Cardiac septum (tissue), 1 donor: ENCODE measurements around the gene RGPD3. TPM values are rescaled to one million over a fixed set of nuclear protein-coding genes. Genes with fewer than 3 reads are reported as not detected.
"Not testable (repeated sequence)": the region's sequence is repeated elsewhere in the genome, so short reads cannot be mapped to it uniquely, and the experiment has no call there.

Experiments
- DNase-seq: peaks from one replicate; pipeline ENCODE4 v3.0.0-alpha.2; 2020; ENCODE audit warnings: low spot score
- intact Hi-C: fragments of 100-400 bp; cut with DNase I; formaldehyde crosslinking; loops from one replicate; pipeline ENCODE4 v1.14.0; 2022
- total RNA-seq: library from RNA; stranded (reverse); fragmentation: NEBNext Ultra II Directional; extraction: Animal tissue kit (Norgen Biotek cat#: 25700); gene quantifications from one replicate; pipeline ENCODE4 v1.2.1, GENCODE V29; 2021
- donor health status: DM: no; HTN: no; CAD: no.

RGPD3 gene
- total RNA-seq, 1 donor from 2014 or later: 0.08 TPM

DNA sequence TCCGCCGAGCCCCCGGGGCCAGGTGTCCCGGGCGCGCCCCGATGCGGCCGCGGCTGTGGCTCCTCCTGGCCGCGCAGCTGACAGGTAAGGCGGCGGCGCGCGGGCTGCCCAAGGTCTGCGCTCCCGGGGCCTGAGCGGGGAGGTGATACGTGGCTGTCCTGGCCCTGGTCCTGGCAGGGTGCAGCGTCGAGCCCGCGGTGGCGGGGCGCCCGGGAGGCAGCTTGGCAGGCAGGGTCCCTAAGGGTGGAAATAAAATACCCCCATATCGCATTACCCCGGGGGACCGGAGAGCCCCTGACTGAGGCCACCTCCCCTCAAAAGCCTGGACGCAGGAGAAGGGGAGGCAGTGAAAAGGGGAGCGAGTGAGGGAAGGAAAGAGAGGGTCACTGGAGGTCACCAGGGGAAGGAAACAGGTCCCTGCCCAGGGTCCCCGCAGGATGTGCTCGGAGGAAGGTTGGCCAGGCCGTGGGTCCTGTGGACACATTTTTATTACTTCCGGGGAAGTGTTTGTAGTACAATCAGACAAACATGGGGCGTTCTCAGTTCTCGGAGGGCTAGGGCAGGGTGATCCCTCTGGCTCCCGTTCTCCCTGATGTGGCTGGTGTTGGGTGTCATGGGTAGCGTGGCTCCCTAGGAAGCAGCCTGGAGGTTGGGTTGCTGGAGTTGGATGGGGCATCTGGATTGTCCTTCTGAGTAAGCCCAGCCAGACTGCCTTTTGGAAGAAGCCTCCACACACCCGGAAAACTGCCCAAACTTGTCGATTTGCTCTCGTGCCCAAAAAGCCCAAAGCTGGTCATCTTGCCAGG is 19.4 kb upstream of the RGPD3 start:
- DNase-seq, intact Hi-C loops: not testable (repeated sequence)

DNA sequence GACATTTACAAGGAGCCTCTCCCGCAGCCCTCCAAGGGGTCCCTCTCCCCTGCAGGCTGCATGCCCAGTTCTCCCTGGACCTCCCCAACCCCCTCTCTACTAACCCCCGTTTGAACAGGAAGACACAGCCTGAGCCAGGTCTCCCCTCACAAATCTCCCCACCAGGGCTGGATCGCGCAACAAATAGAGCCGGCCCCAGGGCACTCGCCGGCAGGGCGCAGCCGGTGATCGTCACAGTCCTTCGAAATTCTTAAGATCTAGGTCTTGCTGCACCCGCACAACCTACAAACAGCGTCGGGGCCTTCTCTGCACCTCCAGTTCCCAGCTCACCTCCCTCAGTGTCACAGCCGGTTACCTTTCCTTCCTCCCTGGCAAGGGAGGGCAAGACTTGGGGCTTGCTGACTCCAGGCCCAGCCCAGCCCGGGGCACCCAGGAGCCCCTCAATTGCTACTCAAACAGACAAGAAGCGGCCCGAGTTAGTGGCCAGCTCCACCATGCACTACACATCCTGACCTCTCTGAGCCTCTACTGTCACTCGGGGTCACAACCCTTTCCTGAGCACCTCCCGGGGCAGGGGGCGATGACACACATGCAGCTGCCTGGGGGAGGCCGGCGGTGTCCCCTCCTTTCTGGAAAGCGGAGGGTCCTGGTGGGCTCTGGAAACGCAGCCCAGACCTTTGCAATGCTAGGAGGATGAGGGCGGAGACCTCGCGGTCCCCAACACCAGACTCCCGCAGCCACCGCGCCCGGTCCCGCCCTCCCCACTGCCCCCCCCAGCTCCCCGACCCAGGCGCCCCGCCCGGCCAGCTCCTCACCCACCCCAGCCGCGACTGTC is 18.6 kb upstream of the RGPD3 start, which contains the start of gene CD8B2:
TSS of gene CD8B2 (plus strand) at position 814 of the 835 bp plus-strand sequence. CDS start 63 bp downstream, outside the sequence.
- DNase-seq, intact Hi-C loops: not testable (repeated sequence)

DNA sequence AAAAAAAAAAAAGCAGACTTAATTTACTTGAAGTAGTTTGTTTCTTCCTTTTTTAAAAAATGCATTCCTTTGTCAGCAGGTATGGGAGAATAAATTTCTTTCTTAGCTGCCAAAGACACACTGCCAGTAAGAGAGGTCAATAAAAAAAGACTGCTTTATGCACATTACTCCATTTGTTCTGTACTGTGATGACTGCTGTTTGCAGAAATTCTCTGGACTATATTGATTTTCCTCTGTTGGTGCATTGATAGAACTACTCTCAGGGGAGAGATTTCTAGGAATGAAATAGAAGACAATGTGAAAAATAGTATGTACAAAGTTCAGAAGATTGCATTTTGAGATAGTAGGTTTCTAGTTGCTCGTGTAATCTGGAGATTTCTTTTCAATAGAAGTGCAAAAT is 11.3 kb upstream of the RGPD3 start:
- DNase-seq, intact Hi-C loops: not testable (repeated sequence)

DNA sequence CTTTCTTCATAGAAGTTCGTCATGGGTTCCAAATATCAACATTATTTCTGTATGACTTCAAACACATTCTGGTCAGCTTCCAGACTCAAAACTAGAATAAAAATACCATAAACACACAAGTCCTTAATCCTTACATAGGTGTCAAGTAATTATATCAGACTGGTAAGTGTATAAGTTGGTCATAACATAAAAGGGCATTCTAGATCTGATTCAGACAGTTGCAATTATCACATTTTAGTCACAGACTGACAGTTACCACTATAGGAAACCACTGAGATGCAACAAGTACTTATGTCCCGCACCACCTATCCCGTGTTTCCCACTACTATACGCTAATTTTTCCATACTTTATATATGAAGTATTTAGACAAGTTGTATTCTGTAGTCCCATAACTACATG is 9.4 kb upstream of the RGPD3 start:
- DNase-seq, intact Hi-C loops: not testable (repeated sequence)

GRCh38 chr2:106470658-106471057 is 2.4 kb upstream of the RGPD3 start:
- DNase-seq, intact Hi-C loops: not testable (repeated sequence)

DNA sequence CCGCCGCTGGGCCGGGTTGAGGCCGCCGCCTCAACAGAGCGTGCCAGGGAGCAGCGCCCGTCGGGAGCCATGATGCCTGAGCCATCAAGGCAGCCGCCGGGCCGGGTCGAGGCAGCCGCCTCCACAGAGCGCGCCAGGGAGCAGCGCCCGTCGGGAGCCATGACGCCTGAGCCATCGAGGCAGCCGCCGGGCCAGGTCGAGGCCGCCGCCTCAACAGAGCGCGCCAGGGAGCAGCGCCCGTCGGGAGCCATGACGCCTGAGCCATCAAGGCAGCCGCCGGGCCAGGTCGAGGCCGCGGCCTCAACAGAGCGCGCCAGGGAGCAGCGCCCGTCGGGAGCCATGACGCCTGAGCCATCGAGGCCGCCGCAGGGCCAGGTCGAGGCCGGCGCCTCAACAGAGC is 697 bp downstream of the RGPD3 start:
- DNase-seq, intact Hi-C loops: not testable (repeated sequence)

DNA sequence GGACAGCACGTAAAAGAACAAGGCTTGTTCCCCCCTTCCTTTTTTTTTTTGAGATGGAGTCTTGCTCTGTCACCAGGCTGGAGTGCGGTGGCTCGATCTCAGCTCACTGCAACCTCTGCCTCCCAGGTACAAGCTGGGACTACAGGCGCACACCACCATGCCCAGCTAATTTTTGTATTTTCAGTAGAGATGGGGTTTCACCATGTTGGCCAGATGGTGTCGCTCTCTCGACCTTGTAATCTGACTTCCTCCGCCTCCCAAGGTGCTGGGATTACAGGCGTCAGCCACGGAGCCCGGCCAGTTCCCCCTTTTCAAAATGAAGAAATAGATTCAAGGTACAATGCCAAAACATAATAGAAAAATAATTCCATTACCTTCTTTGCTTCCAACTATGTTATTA is 6.3 kb downstream of the RGPD3 start:
- DNase-seq, intact Hi-C loops: not testable (repeated sequence)

DNA sequence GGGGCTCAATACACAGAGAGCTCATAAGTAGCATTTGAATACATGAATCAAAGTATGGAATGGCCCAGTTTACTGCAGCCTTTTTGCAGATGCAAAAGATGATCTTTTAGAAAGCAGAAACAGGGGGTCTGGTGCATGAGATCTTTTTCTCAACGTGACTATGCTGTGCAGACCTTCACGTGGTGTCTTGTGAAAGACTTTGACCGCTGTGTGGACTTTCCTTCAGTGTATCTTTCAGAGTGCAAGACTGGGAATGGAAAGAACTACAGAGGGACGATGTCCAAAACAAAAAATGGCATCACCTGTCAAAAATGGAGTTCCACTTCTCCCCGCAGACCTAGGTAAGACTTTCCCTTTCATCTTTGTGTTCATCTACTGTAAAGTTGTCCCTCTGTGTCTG is 77.5 kb downstream of the RGPD3 start:
- intact Hi-C loops, DNase-seq: not testable (repeated sequence)

- DNase-seq, intact Hi-C loops: not testable (repeated sequence)
Observed at GRCh38 chr2:106388814-106389410, 79.3 kb downstream of the RGPD3 start.

DNA sequence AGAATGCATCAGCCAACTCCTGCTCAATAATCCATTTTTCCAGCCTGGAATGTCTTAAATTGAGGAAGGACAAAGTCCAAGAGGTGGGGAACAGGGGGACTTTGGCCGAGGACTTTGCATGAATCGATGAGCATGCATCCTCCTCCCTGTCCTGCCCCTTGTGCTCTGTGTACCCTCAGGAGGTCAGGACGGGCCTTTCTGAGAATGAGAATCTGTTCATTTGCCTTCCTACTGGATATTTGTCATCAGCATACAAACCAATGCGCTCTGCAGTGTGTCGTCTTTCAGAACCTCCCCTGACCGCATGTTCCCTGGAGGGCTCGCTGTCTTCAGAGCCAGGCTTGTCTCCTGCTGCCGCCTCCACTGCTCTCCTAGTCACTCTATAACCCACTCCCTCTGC is 83.7 kb downstream of the RGPD3 start:
- DNase-seq, intact Hi-C loops: not testable (repeated sequence)

GRCh38 chr2:106381867-106382266 is 86.3 kb downstream of the RGPD3 start:
- DNase-seq, intact Hi-C loops: not testable (repeated sequence)

DNA sequence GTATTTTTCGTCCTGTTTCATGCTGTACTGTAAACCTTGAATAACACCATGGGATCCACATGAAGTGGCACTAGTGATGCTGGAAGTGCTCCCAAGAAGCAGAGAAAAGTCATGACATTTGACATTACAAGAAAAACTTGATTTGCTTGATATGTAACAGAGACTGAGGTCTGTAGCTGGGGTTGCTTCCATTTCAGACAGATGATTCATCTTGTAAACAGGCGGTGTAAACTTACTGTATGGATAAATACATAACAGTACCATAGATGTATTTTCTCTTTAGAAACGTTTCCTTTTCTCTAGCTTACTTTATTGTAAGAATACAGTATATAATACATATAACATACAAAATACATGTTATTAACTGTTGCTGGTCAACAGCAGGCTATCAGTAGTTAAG is 88.6 kb downstream of the RGPD3 start:
- intact Hi-C loops: not testable (repeated sequence)

DNA sequence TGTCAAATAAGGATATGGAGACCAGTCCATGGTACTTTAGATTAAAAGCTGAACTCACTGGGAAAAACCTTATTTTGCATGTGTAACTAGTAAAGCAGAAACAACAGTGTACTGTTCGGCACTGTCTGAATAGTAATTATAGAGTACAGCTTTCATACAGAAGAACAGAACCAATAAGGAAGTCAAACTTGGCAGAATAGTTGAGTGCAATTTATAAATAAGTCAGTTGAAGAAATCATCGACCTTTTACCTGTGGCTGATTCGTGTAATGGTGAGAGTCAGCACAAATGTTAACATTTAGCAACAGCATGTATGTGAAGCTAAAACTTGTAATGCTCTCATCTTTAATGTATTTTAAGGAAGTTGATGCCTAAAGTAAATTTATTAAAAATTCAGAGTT is 99.0 kb downstream of the RGPD3 start:
- intact Hi-C loops, DNase-seq: not testable (repeated sequence)

More for the DNA sequence above, 88.6 kb downstream of the RGPD3 start:
- not testable (repeated sequence) for DNase-seq

GRCh38 chr2:106366204-106366885 is 101.9 kb downstream of the RGPD3 start:
- intact Hi-C loops: no loop called here
- DNase-seq: no peak

- intact Hi-C loops: no loop called here
Observed at GRCh38 chr2:106363791-106364190, 104.4 kb downstream of the RGPD3 start.

GRCh38 chr2:106362789-106363188 is 105.4 kb downstream of the RGPD3 start:
- intact Hi-C loops: no loop called here
- DNase-seq: no peak

More at GRCh38 chr2:106363791-106364190, 104.4 kb downstream of the RGPD3 start:
- DNase-seq: no peak

DNA sequence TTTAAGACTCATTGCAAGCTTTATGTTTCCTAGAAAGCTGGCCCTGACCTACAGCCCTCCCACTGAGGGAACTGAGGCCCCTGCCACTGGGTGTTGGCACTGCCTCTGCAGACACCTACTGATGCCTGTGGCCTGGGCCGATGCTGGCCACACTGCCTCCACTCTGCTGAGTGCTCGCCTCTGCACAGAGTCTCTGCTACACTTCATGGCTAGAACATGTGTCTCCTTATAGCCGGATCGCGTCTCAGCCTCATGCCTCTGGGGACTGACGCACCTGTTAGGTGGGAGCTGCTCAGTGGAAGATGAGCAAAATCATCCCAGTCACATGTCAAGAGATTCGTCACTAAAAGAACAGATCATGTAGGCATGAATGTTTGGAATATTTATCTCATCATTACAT is 108.7 kb downstream of the RGPD3 start:
- DNase-seq: no peak
- intact Hi-C loops: no loop called here

DNA sequence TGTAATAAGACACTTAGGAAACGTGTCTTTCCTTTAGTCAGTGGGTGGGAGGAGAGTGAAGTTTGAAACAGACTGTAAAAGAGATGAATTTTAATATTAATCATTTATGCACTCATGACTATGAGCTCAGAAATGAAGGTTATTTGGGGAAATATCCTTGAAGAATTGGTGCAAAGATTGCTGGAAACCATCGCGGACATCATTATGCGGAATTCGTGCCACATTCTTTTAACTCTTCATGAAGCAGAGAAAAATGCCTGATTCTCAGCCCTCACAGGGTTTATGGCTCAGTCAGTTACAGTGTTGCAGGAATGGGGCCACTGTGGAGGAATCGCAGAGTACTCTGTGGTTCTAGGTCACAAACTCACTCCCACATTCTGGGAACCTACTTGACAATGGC is 109.7 kb downstream of the RGPD3 start:
- intact Hi-C loops: no loop called here
- DNase-seq: no peak

DNA sequence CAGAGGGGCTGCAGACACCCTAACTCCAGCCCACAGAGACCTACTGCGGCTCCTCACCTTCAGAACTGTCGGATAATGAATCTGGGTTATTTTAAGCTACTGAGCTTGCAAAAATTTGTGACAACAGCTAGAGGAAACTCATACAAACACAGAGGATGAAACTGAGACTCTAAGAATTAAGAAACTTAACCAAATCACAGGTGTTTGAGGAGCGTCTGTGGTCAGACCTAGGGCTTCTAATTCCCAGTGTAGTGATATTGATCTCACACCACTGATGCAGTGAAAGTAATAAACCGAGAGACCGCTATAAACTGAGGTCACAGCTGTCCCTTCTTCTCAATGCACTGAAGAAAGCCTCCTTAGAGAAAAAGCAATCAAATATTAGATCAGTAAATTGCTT is 110.1 kb downstream of the RGPD3 start:
- DNase-seq: no peak
- intact Hi-C loops: no loop called here
